ENCODE measurements around the gene LMCD1. TPM values are rescaled to one million over a fixed set of nuclear protein-coding genes. Genes with fewer than 3 reads are reported as not detected.

The LMCD1 gene
- total RNA-seq, 2 donors from 2014 or later, result 0.85 to 0.89 TPM

Other genes starting within 250 kb of the LMCD1 start
- gene SSUH2, start 143.0 kb downstream of the LMCD1 start, total RNA-seq, result not detected
- not detected for gene CAV3, start 232.0 kb downstream of the LMCD1 start, total RNA-seq